ENCODE measurements around the gene EXOC5.

GRCh38 chr14:57274551-57274950 is 5.8 kb upstream of the EXOC5 start:
- TF ChIP-seq ZNF639 (tag by site-specific recombination; IDR thresholded peaks at IDR 0.05) (no peak), ZBTB6 (tag by site-specific recombination; IDR thresholded peaks at IDR 0.05) (no peak), TCF7L2 (IDR thresholded peaks at IDR 0.05; ENCODE audit: borderline replicate concordance, low read depth, low read length) (no peak), ZBTB21 (tag by site-specific recombination; IDR thresholded peaks at IDR 0.05) (no peak), CTCF (tag by site-specific recombination; IDR thresholded peaks at IDR 0.05) (no peak), ZNF501 (tag by site-specific recombination; IDR thresholded peaks at IDR 0.05) (no peak), ZFP3 (tag by site-specific recombination; IDR thresholded peaks at IDR 0.05; ENCODE audit: low read depth) (no peak), ZNF239 (tag by site-specific recombination; IDR thresholded peaks at IDR 0.05) (no peak)

Measured in HEK293 (cell line).